ENCODE results near the gene RNF144A.

Gene RNF144A

GRCh38 chr2:6914828-6915227 lies 2.4 kb upstream of the RNF144A start:
- peaks cover 78% of the 10 kb centered on the region for H3K4me1 Mint-ChIP-seq
- CTCF ChIA-PET: interaction anchor here (0.9 to 3.4 kb wide), 4 partner anchors 8 to 69 kb away, joined by 3 to 36 read pairs (median 20); no protein-coding TSS in a partner anchor
- no peak for DNase-seq
- peaks cover 65% of the 10 kb centered on the region for H3K36me3 Mint-ChIP-seq
- H3K27ac Mint-ChIP-seq: peak overlapping the region; percentile 87
- H3K27me3 Mint-ChIP-seq: peaks cover 8% of the 10 kb centered on the region
- H3K4me3 Mint-ChIP-seq: peak overlapping the region; percentile 8
- H3K9me3 Mint-ChIP-seq: peaks cover 21% of the 10 kb centered on the region

- peaks cover 67% of the 10 kb centered on the region for H3K36me3 Mint-ChIP-seq
- peaks cover 17% of the 10 kb centered on the region for H3K9me3 Mint-ChIP-seq
- no peak for DNase-seq
- peak overlapping the region; percentile 37 for H3K4me3 Mint-ChIP-seq
- peaks cover 79% of the 10 kb centered on the region for H3K4me1 Mint-ChIP-seq
- peak overlapping the region; percentile 87 for H3K27ac Mint-ChIP-seq
- CTCF ChIA-PET: interaction anchor here (0.9 to 3.4 kb wide), 5 partner anchors 9 to 68 kb away, joined by 3 to 36 read pairs (median 9); no protein-coding TSS in a partner anchor
- peaks cover 8% of the 10 kb centered on the region for H3K27me3 Mint-ChIP-seq
These were observed 1.8 kb upstream of the RNF144A start for GRCh38 chr2:6915399-6915798.

- peak overlapping the region; percentile 75 for H3K4me3 Mint-ChIP-seq
- peaks cover 66% of the 10 kb centered on the region for H3K36me3 Mint-ChIP-seq
- peak overlapping the region; percentile 86 for H3K27ac Mint-ChIP-seq
These were observed 988 bp upstream of the RNF144A start for GRCh38 chr2:6916224-6916623.

GRCh38 chr2:6916736-6917070 lies 509 bp upstream of the RNF144A start:
- Mint-ChIP-seq H3K27ac (peak overlapping the region; percentile 86), H3K4me3 (peak overlapping the region; percentile 75), H3K36me3 (peaks cover 63% of the 10 kb centered on the region), H3K27me3 (peaks cover 8% of the 10 kb centered on the region), H3K9me3 (peaks cover 10% of the 10 kb centered on the region), H3K4me1 (peaks cover 79% of the 10 kb centered on the region)
- CTCF ChIA-PET: interaction anchor here (0.7 to 3.4 kb wide), 13 partner anchors 10 to 127 kb away, joined by 3 to 36 read pairs (median 4); partner anchors contain the start of genes CMPK2 and RSAD2
- DNase-seq: no peak

More at GRCh38 chr2:6916224-6916623, 988 bp upstream of the RNF144A start:
- CTCF ChIA-PET: interaction anchor here (0.7 to 3.4 kb wide), 12 partner anchors 10 to 128 kb away, joined by 3 to 36 read pairs (median 4); partner anchors contain the start of genes CMPK2 and RSAD2
- H3K9me3 Mint-ChIP-seq: peaks cover 12% of the 10 kb centered on the region
- H3K4me1 Mint-ChIP-seq: peaks cover 79% of the 10 kb centered on the region
- H3K27me3 Mint-ChIP-seq: peaks cover 8% of the 10 kb centered on the region
- no peak for DNase-seq

GRCh38 chr2:6917761-6918421 lies 679 bp downstream of the RNF144A start:
- H3K4me3 Mint-ChIP-seq: peak overlapping the region; percentile 77
- H3K27ac Mint-ChIP-seq: peak overlapping the region; percentile 78

GRCh38 chr2:6919901-6920742 lies 2.9 kb downstream of the RNF144A start:
- H3K27ac Mint-ChIP-seq: peak overlapping the region; percentile 29

More at GRCh38 chr2:6917761-6918421, 679 bp downstream of the RNF144A start:
- peaks cover 8% of the 10 kb centered on the region for H3K9me3 Mint-ChIP-seq
- CTCF ChIA-PET: interaction anchor here (0.8 to 3.6 kb wide), 7 partner anchors 8 to 92 kb away, joined by 3 to 26 read pairs (median 5); partner anchors contain the start of gene RSAD2
- H3K4me1 Mint-ChIP-seq: peaks cover 76% of the 10 kb centered on the region
- H3K27me3 Mint-ChIP-seq: peaks cover 8% of the 10 kb centered on the region
- peaks cover 57% of the 10 kb centered on the region for H3K36me3 Mint-ChIP-seq
- DNase-seq: peak; percentile 45

GRCh38 chr2:6920743-6921064 lies 3.5 kb downstream of the RNF144A start:
- peaks cover 8% of the 10 kb centered on the region for H3K9me3 Mint-ChIP-seq
- no peak for DNase-seq
- H3K27me3 Mint-ChIP-seq: peaks cover 8% of the 10 kb centered on the region
- H3K4me1 Mint-ChIP-seq: peaks cover 78% of the 10 kb centered on the region
- CTCF ChIA-PET: interaction anchor here (1.1 to 3.6 kb wide), 3 partner anchors 23 to 44 kb away, joined by 3 to 26 read pairs (median 5); no protein-coding TSS in a partner anchor
- peak overlapping the region; percentile 28 for H3K27ac Mint-ChIP-seq
- peaks cover 60% of the 10 kb centered on the region for H3K36me3 Mint-ChIP-seq
- no peak overlapping the region for H3K4me3 Mint-ChIP-seq

More at GRCh38 chr2:6919901-6920742, 2.9 kb downstream of the RNF144A start:
- Mint-ChIP-seq H3K9me3 (peaks cover 8% of the 10 kb centered on the region), H3K27me3 (peaks cover 8% of the 10 kb centered on the region), H3K4me1 (peaks cover 78% of the 10 kb centered on the region), H3K4me3 (peak overlapping the region; percentile 77), H3K36me3 (peaks cover 61% of the 10 kb centered on the region)
- DNase-seq: no peak
- CTCF ChIA-PET: interaction anchor here (0.6 to 3.6 kb wide), 4 partner anchors 23 to 94 kb away, joined by 3 to 26 read pairs (median 4); no protein-coding TSS in a partner anchor

- Mint-ChIP-seq H3K9me3 (peaks cover 12% of the 10 kb centered on the region), H3K4me3 (no peak overlapping the region), H3K27me3 (peaks cover 8% of the 10 kb centered on the region), H3K4me1 (peaks cover 76% of the 10 kb centered on the region), H3K27ac (no peak overlapping the region), H3K36me3 (peaks cover 61% of the 10 kb centered on the region)
- DNase-seq: no peak
- CTCF ChIA-PET: interaction anchor here (0.7 to 3.6 kb wide), 3 partner anchors 24 to 41 kb away, joined by 3 to 26 read pairs (median 5); no protein-coding TSS in a partner anchor
These were observed 4.2 kb downstream of the RNF144A start for GRCh38 chr2:6921321-6921922.

- H3K27me3 Mint-ChIP-seq: peaks cover 4% of the 10 kb centered on the region
- DNase-seq: no peak
- no peak overlapping the region for H3K4me3 Mint-ChIP-seq
- no peak overlapping the region for H3K27ac Mint-ChIP-seq
- H3K4me1 Mint-ChIP-seq: peaks cover 79% of the 10 kb centered on the region
- CTCF ChIA-PET: interaction anchor here (0.8 to 1.4 kb wide), 3 partner anchors 25 to 92 kb away, joined by 3 to 6 read pairs (median 4); no protein-coding TSS in a partner anchor
- H3K36me3 Mint-ChIP-seq: peaks cover 68% of the 10 kb centered on the region
- H3K9me3 Mint-ChIP-seq: peaks cover 18% of the 10 kb centered on the region
These were observed 5.0 kb downstream of the RNF144A start for GRCh38 chr2:6922201-6922656.

GRCh38 chr2:6923319-6923718 lies 6.1 kb downstream of the RNF144A start:
- H3K27me3 Mint-ChIP-seq: peaks cover 4% of the 10 kb centered on the region
- peaks cover 22% of the 10 kb centered on the region for H3K9me3 Mint-ChIP-seq
- H3K4me1 Mint-ChIP-seq: peaks cover 83% of the 10 kb centered on the region
- DNase-seq: no peak
- CTCF ChIA-PET: interaction anchor here (1.3 to 1.4 kb wide), 2 partner anchors 26 to 91 kb away, joined by 4 to 6 read pairs; no protein-coding TSS in a partner anchor
- H3K27ac Mint-ChIP-seq: no peak overlapping the region
- peaks cover 78% of the 10 kb centered on the region for H3K36me3 Mint-ChIP-seq
- H3K4me3 Mint-ChIP-seq: no peak overlapping the region

GRCh38 chr2:6924101-6924923 lies 7.1 kb downstream of the RNF144A start:
- CTCF ChIA-PET: no interaction called here
- Mint-ChIP-seq H3K27me3 (no peaks in the 10 kb centered on the region), H3K27ac (peak overlapping the region; percentile 53), H3K4me3 (no peak overlapping the region), H3K4me1 (peaks cover 86% of the 10 kb centered on the region), H3K36me3 (peaks cover 79% of the 10 kb centered on the region), H3K9me3 (peaks cover 20% of the 10 kb centered on the region)
- no peak for DNase-seq

GRCh38 chr2:6924924-6925409 lies 7.8 kb downstream of the RNF144A start:
- H3K27ac Mint-ChIP-seq: no peak overlapping the region
- DNase-seq: no peak
- H3K27me3 Mint-ChIP-seq: no peaks in the 10 kb centered on the region
- H3K9me3 Mint-ChIP-seq: peaks cover 18% of the 10 kb centered on the region
- CTCF ChIA-PET: no interaction called here
- peaks cover 77% of the 10 kb centered on the region for H3K36me3 Mint-ChIP-seq
- H3K4me3 Mint-ChIP-seq: no peak overlapping the region
- H3K4me1 Mint-ChIP-seq: peaks cover 85% of the 10 kb centered on the region
